ENCODE measurements around the gene MYO7B.

GRCh38 chr2:127654838-127655175 is 119.3 kb downstream of the MYO7B start:
- TF ChIP-seq CTCF (IDR thresholded peaks at IDR 0.05) (no peak), POLR2A (IDR thresholded peaks at IDR 0.05) (no peak)

Data from lower leg skin (tissue), 3 donors.